Activated CD4-positive, CD25-positive, alpha-beta regulatory T cell treated with anti-CD3 and anti-CD28 coated beads, Interleukin-2, amount 50 U/mL, for 16 hours (primary cell): Measurements from ENCODE around the gene ABCD1.

Experiments
- DNase-seq: peaks from one replicate; pipeline ENCODE4 v3.0.0-alpha.2; 2020; ENCODE audit warnings: low read depth, low spot score

ABCD1 gene

GRCh38 chrX:153791104-153791852, 66.6 kb downstream of the ABCD1 start:
- DNase-seq: no peak

GRCh38 chrX:153792368-153792767, 67.7 kb downstream of the ABCD1 start:
- DNase-seq: no peak

- no peak for DNase-seq
Observed at GRCh38 chrX:153793291-153793690, 68.6 kb downstream of the ABCD1 start.
